HL-60/S4 treated with phorbol 12-myristate 13-acetate at 8.2 ng/mL for 4 days and 3 days (cell line): ENCODE data around the gene SLC25A26.
"Not testable (repeated sequence)": the region's sequence is repeated elsewhere in the genome, so short reads cannot be mapped to it uniquely, and the experiment has no call there.

Source experiments
- in situ Hi-C: fragments of 300-500 bp; cut with MboI; formaldehyde crosslinking; loops from 2 replicates; pipeline ENCODE4 v1.15.0; 2022; ENCODE audit warnings: low sequenced_read_pairs

Gene SLC25A26

GRCh38 chr3:66267906-66268305 is 47.1 kb downstream of the SLC25A26 start:
- in situ Hi-C loops = loop anchor here (25.0 kb wide), 1 partner anchor 544 kb away; no protein-coding TSS in a partner anchor

- in situ Hi-C loops = loop anchor here (25.0 kb wide), 1 partner anchor 543 kb away; no protein-coding TSS in a partner anchor
Measured at GRCh38 chr3:66268864-66269263, 48.1 kb downstream of the SLC25A26 start.

GRCh38 chr3:66269411-66269810 is 48.6 kb downstream of the SLC25A26 start:
- in situ Hi-C loops = loop anchor here (25.0 kb wide), 1 partner anchor 543 kb away; no protein-coding TSS in a partner anchor

GRCh38 chr3:66270288-66270687 is 49.5 kb downstream of the SLC25A26 start:
- in situ Hi-C loops = loop anchor here (25.0 kb wide), 1 partner anchor 542 kb away; no protein-coding TSS in a partner anchor

- in situ Hi-C loops = loop anchor here (25.0 kb wide), 1 partner anchor 542 kb away; no protein-coding TSS in a partner anchor
Measured at GRCh38 chr3:66270701-66271100, 49.9 kb downstream of the SLC25A26 start.

GRCh38 chr3:66271231-66271630 is 50.4 kb downstream of the SLC25A26 start:
- in situ Hi-C loops = loop anchor here (25.0 kb wide), 1 partner anchor 541 kb away; no protein-coding TSS in a partner anchor

GRCh38 chr3:66272016-66272415 is 51.2 kb downstream of the SLC25A26 start:
- in situ Hi-C loops = loop anchor here (25.0 kb wide), 1 partner anchor 540 kb away; no protein-coding TSS in a partner anchor

GRCh38 chr3:66274837-66275236 is 54.0 kb downstream of the SLC25A26 start:
- in situ Hi-C loops = loop anchor here (25.0 kb wide), 1 partner anchor 537 kb away; no protein-coding TSS in a partner anchor

GRCh38 chr3:66276705-66277274 is 56.0 kb downstream of the SLC25A26 start:
- in situ Hi-C loops = no loop called here

- in situ Hi-C loops = no loop called here
Measured at GRCh38 chr3:66279168-66279567, 58.4 kb downstream of the SLC25A26 start.

- in situ Hi-C loops = no loop called here
Measured at GRCh38 chr3:66280304-66280703, 59.5 kb downstream of the SLC25A26 start.

- in situ Hi-C loops = not testable (repeated sequence)
Measured at GRCh38 chr3:66291922-66292321, 71.1 kb downstream of the SLC25A26 start.

GRCh38 chr3:66297260-66297873 is 76.6 kb downstream of the SLC25A26 start:
- in situ Hi-C loops = no loop called here

GRCh38 chr3:66297900-66298299 is 77.1 kb downstream of the SLC25A26 start:
- in situ Hi-C loops = no loop called here

GRCh38 chr3:66298591-66298990 is 77.8 kb downstream of the SLC25A26 start:
- in situ Hi-C loops = no loop called here

GRCh38 chr3:66299085-66299484 is 78.3 kb downstream of the SLC25A26 start:
- in situ Hi-C loops = not testable (repeated sequence)

- in situ Hi-C loops = no loop called here
Measured at GRCh38 chr3:66299891-66300290, 79.1 kb downstream of the SLC25A26 start.

GRCh38 chr3:66302288-66302687 is 81.5 kb downstream of the SLC25A26 start:
- in situ Hi-C loops = no loop called here

GRCh38 chr3:66303491-66303901 is 82.7 kb downstream of the SLC25A26 start:
- in situ Hi-C loops = no loop called here

GRCh38 chr3:66304293-66304692 is 83.5 kb downstream of the SLC25A26 start:
- in situ Hi-C loops = no loop called here

- in situ Hi-C loops = not testable (repeated sequence)
Measured at GRCh38 chr3:66306086-66306485, 85.3 kb downstream of the SLC25A26 start.

- in situ Hi-C loops = not testable (repeated sequence)
Measured at GRCh38 chr3:66306991-66307390, 86.2 kb downstream of the SLC25A26 start.
